Measurements from ENCODE around the gene IRF1.

GRCh38 chr5:132491368-132492364 lies 1.1 kb upstream of the IRF1 start:
- TF ChIP-seq EZH2 (IDR thresholded peaks at IDR 0.05) (no peak), POLR2AphosphoS5 (IDR thresholded peaks at IDR 0.05; ENCODE audit: borderline replicate concordance, low read depth, low read length) (no peak)
